Measurements from ENCODE around the gene LAMB2.

Gene LAMB2

GRCh38 chr3:49161197-49161596 lies 28.3 kb upstream of the LAMB2 start:
- DNase-seq, result no peak

DNA sequence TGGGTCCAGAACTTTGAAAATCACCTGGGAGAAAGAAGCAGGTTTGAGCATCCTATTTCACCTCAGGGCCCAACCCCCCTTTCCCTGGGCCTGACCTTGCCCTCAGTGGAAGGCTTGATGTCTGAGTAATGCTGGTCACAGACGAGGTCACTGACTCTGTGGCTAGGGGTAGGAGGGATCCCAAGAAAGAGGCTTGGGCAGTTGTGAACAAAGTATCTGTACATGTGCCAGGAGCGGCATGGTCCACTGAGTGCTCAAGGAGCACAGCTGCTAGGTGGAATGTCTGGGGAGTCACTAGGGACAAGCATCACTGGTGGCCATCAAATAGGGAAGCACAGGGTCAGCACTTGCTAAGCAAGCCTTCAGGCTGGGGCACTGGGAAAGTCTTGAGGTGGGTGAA lies 25.9 kb upstream of the LAMB2 start:
- DNase-seq, result no peak

DNA sequence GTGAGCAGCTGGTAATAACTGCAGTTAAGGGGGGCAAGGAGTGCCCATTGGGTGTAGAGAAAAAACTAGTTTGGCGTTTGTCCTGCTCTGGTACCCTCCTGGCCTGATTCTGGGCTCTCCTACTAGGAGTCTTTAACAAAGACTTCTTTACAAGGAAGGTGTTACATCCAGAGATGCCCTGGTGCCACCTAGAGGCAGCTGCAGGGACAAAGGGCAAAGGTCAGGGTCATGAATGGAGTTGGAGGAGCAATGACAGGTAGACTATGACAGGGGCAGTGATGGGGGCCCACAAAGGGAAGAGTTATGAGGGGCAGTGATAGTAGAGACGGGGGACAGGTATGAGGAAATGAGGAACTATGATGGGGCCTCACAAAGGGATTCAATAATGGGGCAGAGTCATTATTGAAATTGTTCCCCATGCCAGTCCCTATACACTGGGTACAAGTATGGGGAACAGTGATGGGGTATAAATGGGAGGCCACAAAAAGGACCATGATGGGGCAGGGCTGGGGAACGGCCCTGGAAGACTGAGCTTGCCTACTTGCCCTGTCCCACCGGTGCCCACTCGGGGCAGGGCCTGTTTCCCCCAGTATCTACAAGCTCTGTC lies 25.4 kb upstream of the LAMB2 start:
- peak in 4 of 5 donors; percentile 48 to 63 (median 55) for DNase-seq

- DNase-seq, result no peak
Measured at GRCh38 chr3:49157289-49157688, 24.4 kb upstream of the LAMB2 start.

DNA sequence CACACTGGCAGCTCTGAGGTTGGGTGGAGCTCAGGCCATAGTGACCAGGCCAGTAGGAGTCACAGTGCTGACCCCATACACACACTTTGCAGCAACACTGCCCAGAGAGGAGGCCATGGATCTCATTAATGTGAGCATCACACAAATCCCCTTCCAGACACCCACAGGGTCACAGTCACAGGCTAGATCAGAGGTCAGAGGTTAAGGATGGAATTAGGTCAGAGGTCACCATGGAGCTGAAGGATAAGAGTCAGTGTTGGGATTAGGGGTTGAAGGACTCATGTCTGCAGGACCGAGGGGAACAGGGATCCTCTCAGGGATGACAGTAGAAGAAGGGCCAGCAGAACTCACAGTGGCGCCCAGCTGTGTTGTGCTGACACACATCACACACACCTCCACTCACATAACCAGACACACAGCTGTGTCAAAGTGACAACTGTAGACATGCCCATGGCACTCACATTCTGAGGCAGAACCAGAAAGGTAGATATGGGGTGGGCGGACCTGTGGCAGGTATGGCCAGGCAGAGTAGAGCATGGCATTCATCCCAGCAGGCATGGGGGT lies 20.6 kb upstream of the LAMB2 start:
- no peak for DNase-seq

DNA sequence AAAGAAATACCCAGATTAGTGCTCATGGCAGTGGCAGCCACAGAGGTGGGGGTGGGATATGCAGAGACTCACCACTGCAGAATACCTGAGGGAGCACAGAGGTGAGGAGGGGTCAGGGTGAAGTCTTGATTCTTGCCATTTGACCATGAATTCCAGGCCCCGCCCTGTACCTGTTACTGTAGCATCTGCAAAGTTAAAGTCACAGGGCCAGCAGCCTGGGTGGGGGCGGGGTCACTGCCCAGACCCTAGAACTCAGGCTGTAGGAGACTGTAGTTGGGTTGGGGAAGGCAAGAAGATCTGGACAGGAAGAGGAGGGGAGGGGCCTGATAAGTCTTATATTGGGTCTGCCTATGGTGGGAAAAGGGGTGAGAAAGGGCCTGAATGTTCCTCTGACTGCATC lies 18.8 kb upstream of the LAMB2 start:
- DNase-seq, result no peak

DNA sequence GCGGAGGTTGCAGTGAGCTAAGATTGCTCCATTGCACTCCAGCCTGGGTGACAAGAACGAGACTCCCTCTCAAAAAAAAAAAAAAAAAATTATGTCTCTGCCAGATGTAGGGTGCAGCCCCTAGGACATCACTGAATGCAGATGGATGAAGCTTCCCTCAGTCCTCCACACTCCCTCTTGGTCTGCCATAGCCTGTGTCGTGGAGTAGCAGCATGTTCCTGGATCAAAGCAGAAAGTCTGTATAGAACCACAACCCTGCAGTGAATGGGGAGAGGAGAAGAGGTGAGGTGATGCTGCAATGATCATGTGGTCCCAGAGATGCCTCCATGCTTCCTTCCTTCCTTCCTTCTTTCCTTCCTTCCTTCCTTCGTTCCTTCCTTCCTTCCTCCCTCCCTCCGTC lies 15.3 kb upstream of the LAMB2 start:
- no peak for DNase-seq

- DNase-seq, result no peak
Measured at GRCh38 chr3:49140080-49140479, 7.2 kb upstream of the LAMB2 start.

- DNase-seq, result no peak
Measured at GRCh38 chr3:49135499-49135898, 2.6 kb upstream of the LAMB2 start.

DNA sequence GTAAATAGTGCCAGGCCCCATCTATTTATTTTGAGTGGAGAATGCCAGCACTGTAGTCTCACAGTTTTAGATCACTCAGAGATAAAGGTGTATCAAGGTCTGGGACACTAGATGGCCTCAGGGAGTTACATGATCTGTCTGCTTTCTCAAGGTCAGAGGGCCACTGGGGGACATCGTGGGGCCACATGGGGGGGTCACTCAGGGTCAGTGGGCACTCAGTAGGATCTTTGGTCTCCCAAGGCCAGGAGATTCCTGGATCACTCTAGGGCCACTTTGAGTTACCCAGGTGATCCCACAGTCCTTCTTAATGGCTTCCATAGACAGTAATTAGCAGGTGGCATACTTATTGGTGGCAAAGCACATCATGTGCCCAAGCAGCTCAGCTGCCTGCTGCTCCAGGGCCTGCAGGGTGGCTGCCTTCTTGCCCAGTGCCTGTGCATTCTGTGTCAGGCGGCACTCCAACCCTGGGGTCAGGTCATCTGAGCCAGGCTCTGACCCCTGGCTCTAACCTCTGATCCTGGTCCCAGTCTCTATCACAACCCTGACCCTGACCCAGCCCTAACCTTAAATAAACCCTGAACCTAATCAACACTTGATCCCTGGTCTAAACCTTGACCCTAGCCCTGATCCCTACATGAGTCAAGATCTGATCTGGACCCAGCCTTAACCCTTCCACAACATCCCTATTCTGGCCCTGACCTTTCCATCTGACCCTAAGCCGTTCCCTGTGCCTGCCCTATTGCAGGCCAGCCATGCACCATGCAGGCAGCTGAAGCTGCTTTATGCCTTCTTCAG lies 1.8 kb upstream of the LAMB2 start:
- DNase-seq, result no peak

DNA sequence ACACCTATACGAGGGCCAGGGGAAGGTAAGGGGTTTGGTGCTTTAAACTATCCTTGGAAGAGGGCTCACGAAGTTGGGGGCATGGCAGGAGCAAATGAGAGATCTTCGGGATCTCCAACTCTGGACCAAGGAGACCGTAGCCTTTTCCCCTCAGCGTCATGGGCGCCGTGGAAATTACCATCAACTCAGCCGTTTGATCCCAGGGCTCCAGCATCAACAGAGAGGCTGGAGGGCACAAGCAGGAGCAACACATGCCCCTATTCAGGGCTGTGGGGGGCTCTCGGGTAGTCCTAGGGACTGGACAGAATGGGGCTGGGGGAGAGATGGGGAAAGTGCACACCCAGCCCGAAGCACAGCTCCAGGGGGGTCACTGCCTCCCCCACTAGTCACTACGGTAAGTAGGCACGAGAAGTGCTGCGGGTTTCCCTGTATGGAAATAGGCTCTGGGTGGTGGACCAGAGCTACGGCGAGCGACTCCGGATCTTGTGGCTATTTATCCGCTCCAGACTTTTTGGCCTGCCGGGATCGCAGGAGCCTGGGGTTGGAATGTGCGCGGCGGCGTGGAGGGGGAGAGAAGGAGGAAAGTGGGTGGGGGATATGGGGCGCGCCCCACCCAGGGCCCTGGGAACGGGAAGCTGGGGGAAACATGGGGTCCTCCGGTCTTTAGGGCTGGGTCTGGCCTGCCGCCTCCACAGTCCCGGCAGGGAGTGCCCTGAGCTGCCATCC lies 539 bp upstream of the LAMB2 start:
- no peak for DNase-seq

DNA sequence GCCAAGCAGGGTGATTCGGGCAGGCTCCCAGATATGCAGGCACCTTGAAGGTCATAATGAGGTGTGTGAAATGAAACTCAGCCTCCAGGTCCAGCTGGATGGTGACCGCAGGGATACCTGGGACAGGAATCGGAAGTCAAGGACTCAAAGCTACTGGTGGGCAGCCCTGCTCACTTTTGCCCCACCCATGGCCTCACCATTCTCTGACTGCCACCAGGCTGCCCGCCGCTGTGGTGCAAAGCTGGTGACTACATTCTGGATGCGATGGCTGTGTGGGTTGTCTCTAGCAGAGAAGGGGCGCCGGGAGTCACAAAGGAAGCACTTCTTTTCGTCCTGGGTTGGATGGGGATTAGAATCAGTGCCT lies 795 bp downstream of the LAMB2 start:
- DNase-seq, result no peak

GRCh38 chr3:49131576-49131975 lies 1.3 kb downstream of the LAMB2 start:
- no peak for DNase-seq

DNA sequence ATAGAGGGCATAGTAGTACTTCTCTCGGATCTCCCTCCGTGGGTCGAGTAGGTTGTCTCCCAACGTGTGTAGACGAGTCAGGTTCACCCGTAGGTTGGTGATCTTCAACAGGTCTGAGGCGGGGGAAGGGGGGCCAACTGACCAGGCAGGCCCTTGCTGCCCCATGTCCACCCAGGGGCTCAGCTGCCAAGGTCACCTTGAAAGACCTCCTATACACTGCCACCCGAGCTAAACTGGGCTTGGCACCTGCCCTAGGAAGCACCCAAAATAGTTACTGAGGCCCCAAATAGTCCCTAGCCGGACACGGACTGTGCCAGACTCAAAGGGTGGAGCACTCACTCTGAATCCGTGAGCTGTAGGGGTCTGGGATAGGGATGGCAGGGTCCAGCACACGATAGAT lies 1.8 kb downstream of the LAMB2 start:
- DNase-seq, result no peak

DNA sequence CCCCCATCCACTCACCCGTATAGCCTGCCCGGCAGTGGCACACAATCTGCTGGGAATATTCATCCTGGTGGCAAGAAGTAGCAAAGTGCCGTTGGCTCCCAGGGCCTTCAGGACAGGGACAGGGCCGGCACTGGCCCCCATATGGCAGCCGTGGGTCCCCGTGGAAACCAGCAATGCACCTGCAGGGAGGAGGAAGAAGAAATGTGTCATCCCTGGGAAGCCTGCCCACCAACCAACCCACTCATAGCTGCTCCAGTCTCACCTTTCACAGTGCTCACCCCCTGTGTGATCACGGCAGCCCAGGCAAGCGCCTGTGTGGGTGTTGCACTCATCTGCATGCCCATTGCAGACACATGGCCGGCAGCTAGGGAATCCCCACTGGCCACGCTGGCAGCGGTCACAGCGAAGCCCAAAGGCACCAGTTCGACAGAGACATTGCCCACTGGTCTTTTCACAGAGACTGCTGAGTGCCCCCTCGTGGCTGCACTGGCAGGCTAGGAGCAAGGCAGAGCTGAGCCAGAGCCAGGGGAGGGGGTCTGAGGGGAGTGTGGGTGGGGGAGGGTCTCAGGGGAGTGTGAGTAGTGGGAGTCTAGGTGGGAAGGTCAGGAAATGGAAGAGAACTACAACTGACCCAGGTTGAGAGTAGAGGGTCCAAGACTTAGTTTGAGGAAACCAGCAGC lies 7.7 kb downstream of the LAMB2 start:
- no peak for DNase-seq

GRCh38 chr3:49124203-49124602 lies 8.6 kb downstream of the LAMB2 start:
- DNase-seq, result no peak

- DNase-seq, result no peak
Measured at GRCh38 chr3:49123687-49124086, 9.2 kb downstream of the LAMB2 start.

- DNase-seq, result no peak
Measured at GRCh38 chr3:49122886-49123545, 9.8 kb downstream of the LAMB2 start.

- no peak for DNase-seq
Measured at GRCh38 chr3:49122451-49122850, 10.4 kb downstream of the LAMB2 start.

- DNase-seq, result no peak
Measured at GRCh38 chr3:49122022-49122421, 10.8 kb downstream of the LAMB2 start.

GRCh38 chr3:49121132-49121736 lies 11.6 kb downstream of the LAMB2 start:
- DNase-seq, result no peak
